KMS-11 (cell line): ENCODE measurements around the gene DENND4B.
A peak's percentile ranks its signal among the peaks of the same experiment; 100 is the strongest.

Experiments
- H2AFZ ChIP-seq: fragments of 200-600 bp; sonication (generic); 2 replicates; pipeline ENCODE4 v1.6.1; 2016; ENCODE audit warnings: antibody characterized with exemption, mixed run types, low read depth
- H3K27ac ChIP-seq: fragments of 200-600 bp; sonication (generic); 2 replicates; pipeline ENCODE4 v1.6.1; 2016; ENCODE audit warnings: mild to moderate bottlenecking, mixed run types
- H3K27me3 ChIP-seq: fragments of 200-600 bp; sonication (generic); 2 replicates; pipeline ENCODE4 v1.6.1; 2017; ENCODE audit warnings: mild to moderate bottlenecking, low read depth, mixed run types, moderate library complexity; ENCODE audit not compliant: insufficient read depth
- H3K36me3 ChIP-seq: fragments of 200-600 bp; sonication (generic); 2 replicates; pipeline ENCODE4 v1.6.1; 2017; ENCODE audit warnings: mild to moderate bottlenecking, mixed run types; ENCODE audit not compliant: insufficient read depth
- H3K4me1 ChIP-seq: fragments of 200-600 bp; sonication (generic); 2 replicates; pipeline ENCODE4 v1.6.1; 2016; ENCODE audit warnings: mild to moderate bottlenecking, low read depth, mixed run types; ENCODE audit not compliant: poor library complexity, severe bottlenecking
- H3K4me2 ChIP-seq: fragments of 200-600 bp; sonication (generic); 2 replicates; pipeline ENCODE4 v1.7.0; 2016; ENCODE audit warnings: mild to moderate bottlenecking, mixed run types
- H3K4me3 ChIP-seq: fragments of 200-600 bp; sonication (generic); IDR thresholded peaks from 2 replicates; pipeline ENCODE4 v1.6.1; 2017; ENCODE audit warnings: low read depth, low read length, mixed read lengths; ENCODE audit not compliant: insufficient read depth
- H3K79me2 ChIP-seq: fragments of 200-600 bp; sonication (generic); 2 replicates; pipeline ENCODE4 v1.6.1; 2016; ENCODE audit warnings: low read depth, mixed run types; ENCODE audit not compliant: insufficient read depth
- H3K9ac ChIP-seq: fragments of 200-600 bp; sonication (generic); 2 replicates; pipeline ENCODE4 v1.6.1; 2016; ENCODE audit warnings: mild to moderate bottlenecking, mixed run types
- H4K20me1 ChIP-seq: fragments of 200-600 bp; sonication (generic); 2 replicates; pipeline ENCODE4 v1.6.1; 2016; ENCODE audit warnings: mild to moderate bottlenecking, mixed run types; ENCODE audit not compliant: insufficient read depth
- CTCF ChIP-seq: fragments of 200-600 bp; sonication (generic); conservative IDR thresholded peaks from 2 replicates; pipeline ENCODE4 v1.6.1; 2017; ENCODE audit warnings: low read depth, mild to moderate bottlenecking, antibody characterized with exemption, low read length, moderate library complexity, mixed read lengths

The DENND4B gene

GRCh38 chr1:153962088-153963029 is 15.8 kb upstream of the DENND4B start:
- Histone ChIP-seq H3K4me1 (peaks cover 55% of the 10 kb centered on the region), H4K20me1 (no peaks in the 10 kb centered on the region), H3K79me2 (peaks cover 41% of the 10 kb centered on the region), H3K4me3 (peak overlapping the region; percentile 98), H3K4me2 (peak overlapping the region; percentile 99), H3K36me3 (no peaks in the 10 kb centered on the region), H3K27me3 (no peaks in the 10 kb centered on the region), H3K27ac (peak overlapping the region; percentile 25; the same call in 1 of the 2 replicates), H2AFZ (peak overlapping the region; percentile 72), H3K9ac (peak overlapping the region; percentile 48; the same call in 1 of the 2 replicates)
- no peak for TF ChIP-seq CTCF

GRCh38 chr1:153961421-153961820 is 14.9 kb upstream of the DENND4B start:
- no peak for TF ChIP-seq CTCF
- peak overlapping the region; percentile 99; the same call in 1 of the 2 replicates for H3K4me2 ChIP-seq
- H3K27me3 ChIP-seq: no peaks in the 10 kb centered on the region
- no peak overlapping the region for H3K4me3 ChIP-seq
- H3K9ac ChIP-seq: no peak overlapping the region
- peaks cover 45% of the 10 kb centered on the region for H3K79me2 ChIP-seq
- no peaks in the 10 kb centered on the region for H3K36me3 ChIP-seq
- peaks cover 61% of the 10 kb centered on the region for H3K4me1 ChIP-seq
- H3K27ac ChIP-seq: no peak overlapping the region
- no peak overlapping the region for H2AFZ ChIP-seq
- 0 out of 2 replicates have a peak, but pooled peaks cover 6% of the 10 kb centered on the region for H4K20me1 ChIP-seq

- TF ChIP-seq CTCF: no peak
- no peak overlapping the region for H3K4me3 ChIP-seq
- no peaks in the 10 kb centered on the region for H3K27me3 ChIP-seq
- no peak overlapping the region for H2AFZ ChIP-seq
- H3K36me3 ChIP-seq: no peaks in the 10 kb centered on the region
- H3K79me2 ChIP-seq: peaks cover 44% of the 10 kb centered on the region
- peaks cover 55% of the 10 kb centered on the region for H3K4me1 ChIP-seq
- no peak overlapping the region for H3K27ac ChIP-seq
- no peak overlapping the region for H3K9ac ChIP-seq
- H4K20me1 ChIP-seq: 0 out of 2 replicates have a peak, but pooled peaks cover 7% of the 10 kb centered on the region
- H3K4me2 ChIP-seq: no peak overlapping the region
These were observed 13.7 kb upstream of the DENND4B start for GRCh38 chr1:153960206-153960605.

GRCh38 chr1:153959454-153959853 is 12.9 kb upstream of the DENND4B start:
- no peak overlapping the region for H3K4me3 ChIP-seq
- no peaks in the 10 kb centered on the region for H3K27me3 ChIP-seq
- H3K4me2 ChIP-seq: peak overlapping the region; percentile 70; the same call in 1 of the 2 replicates
- H3K36me3 ChIP-seq: no peaks in the 10 kb centered on the region
- TF ChIP-seq CTCF: no peak
- H3K79me2 ChIP-seq: peaks cover 49% of the 10 kb centered on the region
- peaks cover 49% of the 10 kb centered on the region for H3K4me1 ChIP-seq
- no peak overlapping the region for H2AFZ ChIP-seq
- H4K20me1 ChIP-seq: 0 out of 2 replicates have a peak, but pooled peaks cover 7% of the 10 kb centered on the region
- H3K9ac ChIP-seq: no peak overlapping the region
- no peak overlapping the region for H3K27ac ChIP-seq
